Raji (cell line): ENCODE data around the gene VAMP8.
A peak's percentile ranks its signal among the peaks of the same experiment; 100 is the strongest.

Experiments used
- POLR2A ChIP-seq: IDR thresholded peaks from 2 replicates; pipeline ENCODE4 v1.6.1; 2011; ENCODE audit warnings: low read depth, low read length, control low read depth; ENCODE audit not compliant: insufficient read depth

VAMP8 gene

DNA sequence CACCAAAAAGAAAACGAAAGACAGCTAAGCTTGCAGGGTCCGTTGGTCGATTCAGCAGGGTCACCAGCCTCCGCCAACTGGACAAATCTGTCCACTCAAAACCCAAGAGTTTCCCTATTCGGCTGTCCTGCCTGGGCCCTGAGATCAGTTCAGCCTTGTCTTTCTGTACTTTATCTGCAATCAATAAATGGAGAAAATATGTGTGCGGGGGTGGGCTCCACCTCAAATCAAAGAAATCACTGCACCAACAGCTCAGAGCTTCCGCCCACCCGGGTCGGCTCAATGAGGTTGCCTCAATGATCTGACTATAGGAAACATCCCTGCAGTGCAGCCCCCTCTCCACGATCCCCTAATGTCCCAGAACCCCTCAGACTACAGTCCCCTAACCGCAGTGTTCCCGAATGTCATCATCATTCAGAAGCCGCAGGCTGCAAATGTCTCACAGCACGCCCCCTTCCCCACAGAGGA lies 16.5 kb upstream of the VAMP8 start:
- TF ChIP-seq POLR2A = no peak

DNA sequence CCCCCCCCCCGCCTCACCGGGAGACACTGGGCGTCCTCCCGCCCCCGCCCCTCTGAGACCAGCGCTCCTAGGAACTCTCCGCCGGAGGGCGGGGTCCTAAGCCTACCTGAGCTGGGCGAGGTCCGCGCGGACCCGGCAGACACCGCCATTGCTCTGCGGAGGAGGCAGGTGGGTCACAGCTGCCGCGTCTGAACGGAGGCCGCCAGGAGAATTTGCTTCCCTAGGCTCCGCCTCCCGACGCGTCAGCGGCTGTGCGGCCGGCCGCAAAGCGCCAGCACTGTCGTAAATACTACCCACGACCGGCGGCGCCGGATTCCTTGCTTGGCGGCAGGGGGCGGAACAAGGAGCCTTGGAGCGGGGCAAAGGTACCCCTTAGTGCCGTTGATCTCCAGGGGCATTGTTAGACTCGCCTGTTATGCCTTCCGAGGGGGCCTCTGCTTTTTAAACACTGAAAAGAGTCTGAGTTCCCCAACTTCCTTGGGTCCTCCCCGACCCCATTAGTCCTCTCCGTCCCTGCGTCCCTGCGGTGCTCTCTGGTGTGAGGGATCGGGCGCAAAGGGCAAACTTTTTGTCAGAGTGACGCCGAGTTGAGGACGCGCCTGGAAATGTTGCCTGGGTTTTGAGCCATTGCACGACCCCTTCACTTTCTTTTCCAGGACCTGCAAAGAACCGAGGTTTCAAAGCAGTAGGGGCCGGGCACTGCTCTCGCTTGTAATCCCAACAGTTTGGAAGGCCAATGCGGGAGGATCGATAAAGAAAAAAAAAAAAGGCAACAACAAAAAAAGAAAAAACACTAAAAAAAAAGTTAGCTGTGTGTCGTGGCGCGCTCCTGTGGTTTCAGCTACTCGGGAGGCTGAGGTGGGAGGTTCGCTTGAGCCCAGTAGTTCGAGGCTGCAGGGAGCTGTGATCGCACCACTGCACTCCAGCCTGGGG lies 15.8 kb upstream of the VAMP8 start, which contains the start of gene GGCX:
Gene GGCX (minus strand): TSS at position 214 of the 933 bp plus-strand sequence. CDS start 65 bp downstream, at position 149.
- peak; percentile 97 for TF ChIP-seq POLR2A

DNA sequence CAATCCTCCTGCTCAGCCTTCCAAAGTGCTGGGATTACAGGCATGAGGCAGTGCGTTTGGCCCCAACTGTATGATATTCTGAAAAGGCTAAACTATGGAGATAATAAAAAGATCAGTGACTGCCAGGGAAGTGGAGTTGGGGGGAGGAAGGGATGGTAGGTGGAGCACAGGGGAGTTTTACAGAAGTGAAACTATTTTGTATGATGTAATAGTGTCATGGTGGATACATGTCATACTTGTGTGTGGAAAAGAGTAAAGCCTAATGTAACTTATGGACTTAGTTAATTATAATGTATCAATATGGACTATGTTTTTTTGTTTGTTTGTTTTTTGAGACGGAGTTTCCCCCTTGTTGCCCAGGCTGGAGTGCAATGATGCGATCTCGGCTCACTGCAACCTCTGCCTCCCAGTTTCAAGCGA lies 13.2 kb upstream of the VAMP8 start:
- peak; percentile 21; the same call in 1 of the 2 replicates for TF ChIP-seq POLR2A

DNA sequence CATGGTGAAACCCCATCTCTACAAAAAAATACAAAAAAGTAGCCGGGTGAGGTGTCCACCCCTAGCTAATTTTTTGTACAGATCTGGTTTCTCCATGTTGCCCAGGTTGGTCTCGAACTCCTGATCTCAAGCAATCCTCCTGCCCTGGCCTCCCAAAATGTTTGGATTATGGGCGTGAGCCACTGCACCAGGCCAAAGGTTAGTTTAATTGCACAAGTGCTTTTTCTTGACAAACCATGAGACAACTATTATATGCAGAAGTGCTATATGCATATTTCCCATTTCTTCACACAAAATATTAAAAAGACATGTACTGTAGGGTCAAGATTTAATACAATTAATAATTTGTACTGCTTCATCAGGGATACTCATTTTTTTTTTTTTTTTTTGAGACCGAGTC lies 11.1 kb upstream of the VAMP8 start:
- no peak for TF ChIP-seq POLR2A

DNA sequence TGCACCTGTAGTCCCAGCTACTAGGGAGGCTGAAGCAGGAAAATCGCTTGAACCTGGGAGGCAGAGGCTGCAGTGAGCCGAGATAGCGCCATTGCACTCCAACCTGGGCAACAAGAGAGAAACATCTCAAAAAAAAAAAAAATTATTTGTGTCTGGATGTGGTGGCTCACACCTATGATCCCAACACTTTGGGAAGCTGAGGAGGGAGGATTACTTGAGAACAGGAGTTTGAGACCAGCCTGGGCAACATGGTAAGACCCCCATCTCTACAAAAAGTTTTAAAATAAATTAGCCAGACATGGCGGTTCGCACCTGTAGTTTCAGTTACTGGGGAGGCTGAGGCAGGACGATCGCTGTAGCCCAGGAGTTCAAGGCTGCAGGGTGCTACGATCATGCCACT lies 1.6 kb upstream of the VAMP8 start:
- TF ChIP-seq POLR2A = no peak

DNA sequence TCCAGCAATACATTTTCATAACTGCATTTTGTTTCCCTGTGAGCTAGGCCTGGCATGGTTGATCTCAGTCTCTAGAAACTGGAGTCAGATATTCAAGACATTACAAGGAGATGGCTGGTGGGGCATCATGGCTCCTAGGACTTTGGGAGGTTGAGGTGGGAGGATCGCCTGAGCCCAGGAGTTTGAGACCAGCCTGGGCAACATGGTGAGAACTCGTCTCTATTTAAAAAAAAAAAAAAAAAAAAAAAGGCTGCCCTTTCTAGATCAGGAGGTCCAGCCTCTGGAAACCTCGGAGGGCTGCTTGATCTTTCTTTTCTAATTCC lies 362 bp upstream of the VAMP8 start:
- no peak for TF ChIP-seq POLR2A

DNA sequence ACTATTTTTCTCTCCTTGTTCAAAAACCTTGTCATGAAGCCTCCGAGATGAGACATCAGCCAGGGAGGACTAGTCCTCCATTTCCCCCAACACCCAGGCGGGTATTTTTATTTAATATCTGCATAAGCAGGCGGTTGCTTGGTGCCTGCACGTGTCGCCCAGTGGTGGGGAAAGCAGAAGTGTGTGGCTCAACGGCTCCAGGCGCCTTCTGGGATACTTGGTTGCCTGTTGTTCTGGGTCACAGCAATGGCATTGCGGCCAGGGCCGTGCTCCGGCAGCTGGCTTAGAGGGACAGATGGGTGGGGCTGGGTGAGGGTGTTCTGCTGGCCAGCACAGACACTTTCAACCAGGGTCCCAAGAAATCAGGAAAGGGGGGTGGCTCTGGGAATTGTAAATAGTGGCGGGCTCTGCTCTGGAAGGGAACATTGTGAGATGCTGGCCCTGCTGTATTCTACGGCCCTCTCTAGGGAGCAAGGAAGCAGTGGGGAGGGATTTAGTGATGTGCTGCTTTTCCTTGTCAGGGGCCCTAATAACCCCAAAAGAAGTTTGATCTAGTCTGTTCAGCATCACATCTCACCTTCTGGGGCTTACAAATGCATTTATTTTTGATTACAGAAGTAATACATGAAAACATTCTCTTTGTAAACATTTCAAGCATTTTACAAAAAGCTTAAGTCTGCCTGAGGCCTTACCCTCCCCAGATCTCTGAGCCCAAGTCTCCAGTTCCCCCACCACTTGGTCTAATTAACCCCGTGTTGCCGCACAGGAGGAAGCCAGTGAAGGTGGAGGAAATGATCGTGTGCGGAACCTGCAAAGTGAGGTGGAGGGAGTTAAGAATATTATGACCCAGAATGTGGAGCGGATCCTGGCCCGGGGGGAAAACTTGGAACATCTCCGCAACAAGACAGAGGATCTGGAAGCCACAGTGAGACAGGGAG lies 1.1 kb downstream of the VAMP8 start:
- TF ChIP-seq POLR2A = peak; percentile 43; the same call in 1 of the 2 replicates

DNA sequence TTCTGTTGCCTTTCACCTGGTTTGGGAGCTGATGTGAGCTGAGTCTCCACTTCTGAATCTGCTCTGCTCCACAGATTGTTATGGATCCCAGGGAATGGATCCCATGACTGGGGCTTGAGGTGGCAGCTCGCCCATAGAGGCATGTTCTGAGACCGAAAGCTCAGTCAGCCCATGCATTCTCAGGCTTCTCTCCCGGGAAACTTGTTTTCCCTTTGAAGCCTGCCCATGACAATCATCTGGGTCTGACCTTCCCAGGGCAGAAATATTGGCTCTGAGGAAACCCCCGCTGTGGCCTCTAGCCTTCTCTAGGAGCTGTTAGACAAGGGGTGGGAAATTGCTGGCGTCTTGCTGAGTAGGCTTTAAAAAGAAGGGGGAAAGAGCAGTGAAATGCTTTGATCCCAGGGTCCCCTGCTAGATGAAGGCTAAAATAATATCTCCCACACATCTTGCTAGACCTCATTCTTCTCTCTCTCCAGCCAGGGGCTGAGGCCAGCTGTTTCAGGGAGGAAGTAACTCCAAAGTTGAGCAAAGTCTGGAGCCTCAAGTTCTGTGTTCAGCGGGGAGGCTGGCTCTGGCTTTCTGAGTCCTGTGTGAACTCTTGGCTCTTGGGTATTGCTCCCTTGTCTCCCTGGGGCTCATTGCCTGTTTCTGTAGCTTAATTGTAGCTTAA lies 2.0 kb downstream of the VAMP8 start:
- no peak for TF ChIP-seq POLR2A

DNA sequence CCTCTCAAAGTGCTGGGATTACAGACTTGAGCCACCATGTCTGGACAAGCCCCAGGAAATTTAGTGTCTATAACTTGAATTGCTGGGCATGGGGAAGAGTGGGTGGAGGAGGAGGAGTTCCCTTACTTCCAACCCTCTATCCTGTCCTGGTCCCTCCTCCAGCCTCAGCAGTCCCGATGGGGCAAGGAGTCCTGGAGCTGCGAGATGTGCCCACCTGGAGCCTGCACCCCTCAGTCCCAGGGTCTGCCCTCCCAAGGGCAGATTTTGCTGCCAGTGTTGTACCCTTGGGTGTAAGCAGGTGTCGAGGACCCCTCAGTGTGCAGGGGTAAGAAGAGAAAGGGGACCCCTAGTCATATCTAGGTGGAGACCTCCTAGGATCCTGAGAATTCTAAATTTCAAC lies 2.8 kb downstream of the VAMP8 start:
- no peak for TF ChIP-seq POLR2A

DNA sequence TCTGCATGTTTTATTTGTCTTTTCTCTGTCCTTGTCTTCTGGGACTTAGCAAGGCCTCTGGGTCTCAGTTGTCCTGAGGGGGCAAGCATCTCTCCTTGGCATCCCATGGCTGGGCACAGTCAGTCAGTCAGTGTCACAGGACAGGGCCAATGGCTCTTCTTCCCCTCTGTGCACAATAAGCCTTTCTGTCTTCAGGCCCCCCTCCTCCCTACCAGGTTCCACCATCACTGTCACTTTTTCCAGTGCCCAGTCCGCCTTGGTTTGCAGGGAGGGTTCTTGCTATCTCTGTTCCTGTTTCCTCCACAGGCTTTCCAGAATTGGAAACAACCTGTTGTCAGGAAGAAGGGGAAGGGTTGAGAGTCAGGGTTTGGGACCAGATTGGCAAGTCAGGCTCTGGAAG lies 5.1 kb downstream of the VAMP8 start:
- TF ChIP-seq POLR2A = no peak

DNA sequence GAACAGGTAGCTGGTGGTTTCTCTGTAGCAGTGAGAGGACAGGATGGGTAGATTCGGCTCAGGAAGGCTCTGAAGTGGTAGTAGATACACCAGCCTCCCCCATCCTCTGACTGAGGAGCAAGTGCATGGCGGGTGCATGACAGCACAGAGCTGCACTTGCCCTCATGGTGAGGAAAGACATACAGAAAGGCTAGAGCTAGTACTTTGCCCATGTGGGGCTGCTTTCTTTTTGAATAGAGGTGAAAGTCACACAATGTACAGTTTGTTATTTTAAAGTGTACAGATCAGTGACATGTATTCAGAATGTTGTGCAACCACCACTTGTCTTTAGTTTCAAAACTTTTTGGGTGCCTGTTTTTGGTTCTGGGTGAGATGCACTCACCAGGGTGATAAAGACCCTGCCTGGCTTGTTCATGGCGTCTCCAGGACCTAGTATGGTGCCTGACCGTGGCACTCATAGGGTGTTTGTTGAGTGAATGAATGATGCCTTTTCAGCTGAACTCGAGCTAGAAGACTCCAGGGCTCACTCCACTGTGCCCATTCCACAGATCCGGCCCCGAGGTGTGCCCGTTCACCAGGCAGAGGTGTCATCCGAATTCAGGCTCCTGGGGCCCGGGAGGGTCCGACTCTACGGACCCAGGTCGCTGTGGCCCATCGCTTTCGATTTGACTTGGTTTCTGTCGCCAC lies 6.4 kb downstream of the VAMP8 start:
- TF ChIP-seq POLR2A = no peak

DNA sequence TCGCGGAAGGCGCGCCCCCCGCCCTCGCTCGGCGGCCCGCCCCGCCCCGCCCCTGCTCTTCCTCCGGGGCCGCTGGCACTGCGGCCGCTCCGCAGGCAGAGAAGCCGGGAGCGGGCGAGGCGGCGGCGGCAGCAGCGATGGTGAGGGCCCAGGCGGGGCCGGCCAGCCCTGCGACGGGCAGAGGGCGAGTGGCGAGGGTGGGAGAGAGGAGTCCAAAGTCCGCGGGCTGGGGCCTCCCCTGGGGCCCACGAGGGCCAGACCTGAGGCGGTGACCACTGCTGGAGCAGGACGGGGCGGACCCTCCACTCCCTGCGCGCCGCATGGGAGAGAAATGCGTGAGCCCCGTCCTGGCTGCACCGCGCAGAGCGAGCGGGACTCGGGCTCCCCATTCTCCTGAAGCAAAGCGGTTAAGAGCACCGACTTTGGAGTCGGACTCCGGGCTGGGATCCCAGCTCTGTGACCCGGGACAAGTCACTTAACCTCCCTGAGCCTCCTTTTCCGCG lies 7.0 kb downstream of the VAMP8 start, which contains the start of gene VAMP5:
Gene VAMP5 (plus strand): TSS at position 78 of the 503 bp plus-strand sequence. CDS start 60 bp downstream, at position 138.
- TF ChIP-seq POLR2A = no peak

DNA sequence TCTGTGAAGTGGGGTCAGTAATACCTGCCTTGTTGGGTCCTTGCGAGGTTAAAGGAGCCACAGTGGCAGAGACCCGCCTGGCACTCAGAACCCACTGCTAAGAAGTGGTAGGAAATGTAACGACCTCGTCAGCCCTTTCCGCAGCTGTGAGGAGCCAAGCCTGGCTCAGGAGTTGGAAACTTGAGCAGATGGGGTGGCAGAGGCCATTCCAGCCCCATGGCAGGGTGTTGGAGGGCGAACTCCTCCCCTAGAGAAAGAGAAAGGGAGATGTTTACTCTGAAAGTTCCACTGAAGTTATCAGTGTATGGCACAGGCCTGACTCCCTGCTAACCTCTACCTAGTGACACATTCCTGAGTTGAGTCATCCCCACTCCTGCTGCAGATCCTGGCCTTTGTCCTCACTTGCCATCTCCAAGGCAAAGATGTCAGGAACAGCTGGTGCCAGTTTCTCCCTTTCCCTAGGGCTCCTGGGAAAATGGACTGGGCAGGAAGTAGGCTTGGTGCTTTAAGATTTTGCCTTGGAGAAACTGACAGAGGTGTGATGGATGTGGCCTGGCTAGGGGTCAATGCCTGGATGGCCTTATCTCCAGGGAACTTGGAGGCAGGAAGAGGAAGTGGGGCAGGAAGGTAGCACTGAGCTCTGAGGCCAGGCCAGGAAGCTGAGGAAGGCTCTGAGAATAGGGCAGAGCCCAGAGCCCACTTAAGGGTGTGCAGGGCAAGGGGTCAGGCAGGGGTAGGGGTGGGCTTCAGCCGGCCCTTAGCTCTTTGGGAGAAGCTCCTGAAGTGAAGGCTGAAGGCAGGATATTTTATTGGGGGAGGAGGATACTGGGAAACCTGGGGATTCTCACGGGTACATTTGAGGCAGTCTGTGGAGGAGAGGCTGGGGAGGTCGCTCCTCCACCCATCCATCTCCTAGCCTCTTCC lies 7.7 kb downstream of the VAMP8 start:
- TF ChIP-seq POLR2A = no peak
